ENCODE results near the gene PPM1E.

DNA sequence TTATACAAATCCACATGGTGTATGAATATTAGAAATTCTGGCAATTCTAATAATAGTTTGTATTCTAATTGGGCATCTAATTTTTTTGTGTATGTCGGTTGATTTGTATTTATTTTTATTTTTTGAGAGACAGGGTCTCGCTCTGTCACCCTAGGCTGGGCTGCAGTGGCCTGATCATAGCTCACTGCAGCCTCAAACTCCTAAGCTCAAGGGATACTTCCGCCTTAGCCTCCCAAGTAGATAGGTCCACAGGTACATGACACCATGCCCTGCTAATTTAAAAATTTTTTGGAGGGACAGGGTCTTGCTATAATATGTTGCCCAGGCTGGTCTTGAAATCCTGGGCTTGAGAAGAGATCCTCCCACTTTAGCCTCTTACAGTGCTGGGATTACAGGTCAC is 246.5 kb downstream of the PPM1E start:
- no peak for TF ChIP-seq EZH2 (IDR thresholded peaks at IDR 0.05; ENCODE audit: insufficient read depth, poor library complexity, severe bottlenecking)
- TF ChIP-seq EZH2phosphoT487 (IDR thresholded peaks at IDR 0.05; ENCODE audit: insufficient read depth, low read depth), result no peak
